AG10803 (cell line): ENCODE results near the gene SLC17A7.

Experiments used
- DNase-seq: peaks from one replicate; pipeline ENCODE4 v3.0.0; 2010; ENCODE audit warnings: low read depth
- H3K4me3 ChIP-seq: 2 replicates; pipeline ENCODE4 v1.5.1; 2011; ENCODE audit warnings: mild to moderate bottlenecking, low read length, control low read depth
- TF ChIP-seq, protein P1 (sequence below): conservative IDR thresholded peaks from 2 replicates; pipeline ENCODE4 v1.5.1; 2011; ENCODE audit warnings: mild to moderate bottlenecking, low read length, control low read depth, inconsistent platforms

The SLC17A7 gene

DNA sequence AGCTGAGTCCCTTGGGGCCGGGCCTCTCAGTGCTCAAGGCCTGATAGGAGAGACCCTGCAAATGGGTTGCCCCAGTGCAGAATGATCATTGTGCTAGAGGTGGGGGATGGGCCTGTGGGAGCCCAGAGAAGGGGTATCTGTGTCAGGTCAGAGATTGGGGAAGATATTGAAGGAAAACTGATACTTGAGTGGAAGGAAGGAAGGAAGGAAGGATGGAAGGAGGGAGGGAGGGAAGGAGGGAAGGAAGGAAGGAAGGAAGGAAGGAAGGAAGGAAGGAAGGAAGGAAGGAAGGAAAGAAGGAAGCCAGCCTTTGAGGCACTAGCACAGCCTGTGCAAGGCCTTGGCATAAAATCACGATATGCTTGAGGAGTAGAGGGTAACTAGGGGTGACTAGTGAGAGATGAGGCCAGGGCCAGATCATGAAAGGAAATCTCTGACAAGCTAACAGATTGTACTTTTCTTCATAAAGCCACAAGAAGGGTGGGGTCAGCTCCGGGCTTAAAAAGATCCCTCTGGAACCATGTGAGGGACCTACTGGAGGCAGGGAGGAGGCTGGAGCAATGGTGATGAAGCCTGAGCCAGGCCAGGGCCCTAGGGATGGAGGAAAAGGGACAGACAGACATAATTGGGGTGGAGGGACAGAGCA is 29.5 kb downstream of the SLC17A7 start:
- TF ChIP-seq, protein P1, sequence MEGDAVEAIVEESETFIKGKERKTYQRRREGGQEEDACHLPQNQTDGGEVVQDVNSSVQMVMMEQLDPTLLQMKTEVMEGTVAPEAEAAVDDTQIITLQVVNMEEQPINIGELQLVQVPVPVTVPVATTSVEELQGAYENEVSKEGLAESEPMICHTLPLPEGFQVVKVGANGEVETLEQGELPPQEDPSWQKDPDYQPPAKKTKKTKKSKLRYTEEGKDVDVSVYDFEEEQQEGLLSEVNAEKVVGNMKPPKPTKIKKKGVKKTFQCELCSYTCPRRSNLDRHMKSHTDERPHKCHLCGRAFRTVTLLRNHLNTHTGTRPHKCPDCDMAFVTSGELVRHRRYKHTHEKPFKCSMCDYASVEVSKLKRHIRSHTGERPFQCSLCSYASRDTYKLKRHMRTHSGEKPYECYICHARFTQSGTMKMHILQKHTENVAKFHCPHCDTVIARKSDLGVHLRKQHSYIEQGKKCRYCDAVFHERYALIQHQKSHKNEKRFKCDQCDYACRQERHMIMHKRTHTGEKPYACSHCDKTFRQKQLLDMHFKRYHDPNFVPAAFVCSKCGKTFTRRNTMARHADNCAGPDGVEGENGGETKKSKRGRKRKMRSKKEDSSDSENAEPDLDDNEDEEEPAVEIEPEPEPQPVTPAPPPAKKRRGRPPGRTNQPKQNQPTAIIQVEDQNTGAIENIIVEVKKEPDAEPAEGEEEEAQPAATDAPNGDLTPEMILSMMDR = no peak
- H3K4me3 ChIP-seq = no peak overlapping the region
- DNase-seq = no peak

DNA sequence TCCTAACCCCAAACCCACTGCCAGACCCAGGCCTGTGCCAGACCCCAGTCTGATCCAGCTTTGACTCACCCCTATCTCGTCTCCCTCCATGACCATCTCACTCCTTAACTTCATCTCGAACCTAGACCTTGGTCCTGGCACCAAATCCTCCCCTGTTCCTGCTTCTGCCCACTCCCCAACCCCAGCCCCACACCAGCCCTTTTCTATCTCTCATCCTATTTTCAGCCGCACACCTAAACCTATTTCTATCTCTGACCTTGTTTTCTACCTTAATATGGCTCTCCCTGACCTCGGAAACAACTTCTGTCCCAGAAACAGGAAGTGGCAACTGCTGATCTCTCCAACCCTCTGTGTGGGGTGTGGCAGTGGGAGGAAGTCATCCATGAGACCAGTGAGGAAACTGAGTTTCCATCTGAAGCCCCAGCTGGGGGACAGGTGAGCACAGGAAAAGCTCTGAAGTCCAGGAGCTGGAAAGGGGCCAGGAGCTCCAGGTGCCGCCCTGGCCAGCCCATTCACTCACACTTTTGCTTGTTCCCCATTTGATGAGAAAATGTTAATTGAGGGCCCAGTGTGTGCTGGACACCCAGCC is 31.8 kb downstream of the SLC17A7 start:
- H3K4me3 ChIP-seq = no peak overlapping the region
- DNase-seq = no peak
- TF ChIP-seq, protein P1 = no peak

DNA sequence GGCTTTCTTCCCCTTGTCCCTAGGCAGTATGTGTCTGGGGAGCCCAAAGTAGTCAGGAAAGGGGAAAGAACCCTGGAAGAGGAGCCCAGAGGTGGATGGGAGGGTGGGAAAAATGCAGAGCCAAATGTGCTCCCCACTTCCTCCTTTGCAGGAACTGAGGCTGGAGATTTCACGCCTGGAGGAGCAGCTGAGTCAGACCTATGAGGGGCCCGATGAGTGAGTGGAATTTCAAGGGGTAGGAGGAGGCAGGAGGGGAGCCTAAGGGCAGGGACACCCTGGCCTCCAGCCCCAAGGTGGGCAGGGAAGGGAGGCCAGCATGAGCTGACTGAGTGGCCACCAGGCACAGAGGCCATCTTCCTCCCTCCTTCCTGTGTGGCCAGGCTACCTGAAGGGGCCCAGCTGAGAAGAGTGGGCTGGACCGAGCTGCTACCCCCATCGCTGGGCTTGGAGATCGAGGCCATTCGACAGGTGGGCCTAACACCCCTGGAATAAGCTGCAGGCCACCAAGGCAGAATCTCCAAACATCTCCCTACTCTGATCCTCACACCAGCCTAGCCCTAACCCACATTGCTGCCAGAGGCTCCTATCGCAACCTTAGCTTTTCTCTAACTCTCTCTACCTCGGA is 32.4 kb downstream of the SLC17A7 start:
- no peak overlapping the region for H3K4me3 ChIP-seq
- no peak for DNase-seq

DNA sequence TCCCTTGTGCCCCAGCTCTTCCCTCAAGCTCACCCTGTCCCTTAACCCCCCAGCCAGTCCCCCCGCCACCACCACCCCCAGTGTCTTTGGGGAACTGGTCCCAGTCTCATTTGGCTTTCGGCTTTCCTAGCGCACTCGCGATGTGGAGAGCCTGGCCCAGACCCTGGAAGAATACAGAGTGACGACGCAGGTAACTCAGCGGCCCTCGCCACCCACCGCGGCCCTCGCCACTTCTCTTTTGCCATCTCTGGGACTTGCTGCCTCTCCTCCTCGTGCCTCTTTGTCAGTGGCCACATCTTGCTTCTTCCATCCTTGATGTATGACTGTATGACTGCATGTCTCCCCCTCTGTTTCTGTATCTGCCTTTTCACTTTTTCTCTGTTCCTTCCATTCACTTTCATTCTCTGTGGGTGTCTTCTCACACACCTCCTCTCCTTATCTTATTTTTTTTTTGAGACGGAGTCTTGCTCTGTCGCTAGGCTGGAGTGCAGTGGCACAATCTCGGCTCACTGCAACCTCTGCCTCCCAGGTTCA is 33.8 kb downstream of the SLC17A7 start:
- TF ChIP-seq, protein P1 = no peak
- DNase-seq = no peak
- no peak overlapping the region for H3K4me3 ChIP-seq

More for the DNA sequence above, 32.4 kb downstream of the SLC17A7 start:
- TF ChIP-seq, protein P1 = no peak

DNA sequence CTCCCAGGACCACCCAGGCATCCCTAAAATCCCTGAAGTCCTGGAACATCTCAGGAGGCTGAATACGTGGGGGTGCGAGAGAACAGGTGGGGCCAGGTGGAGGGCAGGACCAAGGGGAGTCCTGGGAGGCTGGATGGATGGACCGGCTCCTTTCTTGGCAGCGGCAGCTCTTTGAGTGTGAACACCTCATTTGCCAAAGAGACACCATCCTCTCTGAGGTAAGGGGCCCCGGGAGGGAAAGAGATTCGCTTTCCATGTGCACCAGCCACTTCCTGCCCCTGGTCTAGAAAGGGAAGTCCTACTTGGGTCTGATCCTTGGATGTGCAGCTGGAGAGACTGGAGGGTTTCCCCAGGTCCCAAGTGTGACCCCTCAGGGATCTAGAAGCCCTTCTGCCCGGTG is 34.2 kb downstream of the SLC17A7 start:
- DNase-seq = no peak
- TF ChIP-seq, protein P1 = no peak
- no peak overlapping the region for H3K4me3 ChIP-seq

DNA sequence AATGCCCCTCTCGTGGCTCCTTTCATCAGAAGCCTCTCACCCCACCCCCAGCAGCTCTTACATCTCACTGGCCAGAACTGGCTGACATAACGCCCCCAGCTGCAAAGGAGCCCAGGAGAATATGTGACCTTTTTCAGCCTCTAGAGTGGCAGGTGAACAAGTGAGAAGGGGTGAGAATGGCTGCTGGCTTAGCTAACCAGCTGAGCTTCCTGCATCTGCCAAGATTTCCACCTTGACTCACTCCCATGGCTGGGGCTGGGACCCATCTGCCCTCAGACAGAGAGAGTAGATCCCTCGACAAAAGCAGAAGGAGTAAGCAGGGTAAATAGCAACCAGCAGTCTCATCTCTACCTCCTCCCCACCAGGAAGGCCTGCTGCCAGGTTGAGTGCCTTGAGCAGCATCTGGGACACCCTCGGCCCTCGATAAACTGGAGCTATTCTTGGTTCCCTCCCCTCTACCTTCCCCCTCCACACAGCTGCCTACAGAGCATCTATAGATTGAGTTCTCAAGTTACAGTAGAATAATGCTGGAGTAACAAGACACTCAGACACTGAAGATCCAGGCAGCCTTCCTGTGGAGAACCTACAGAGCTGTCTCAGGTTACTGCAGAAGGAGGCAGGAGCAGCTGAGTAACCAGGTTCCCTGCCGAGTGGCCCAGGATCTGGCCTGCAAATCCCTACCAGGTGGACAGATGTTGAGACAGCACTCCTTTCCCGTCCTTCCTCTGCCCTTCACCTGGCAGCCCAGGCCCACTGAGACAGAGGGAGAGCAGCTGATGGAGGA is 37.7 kb downstream of the SLC17A7 start:
- DNase-seq = no peak
- TF ChIP-seq, protein P1 = no peak

More for the DNA sequence above, 37.7 kb downstream of the SLC17A7 start:
- no peak overlapping the region for H3K4me3 ChIP-seq
